ENCODE measurements around the gene MON1B.
"Not testable (repeated sequence)": the region's sequence is repeated elsewhere in the genome, so short reads cannot be mapped to it uniquely, and the experiment has no call there.

MON1B gene

GRCh38 chr16:77170805-77171204 lies 20.2 kb upstream of the MON1B start:
- Histone ChIP-seq H3K4me3 (ENCODE audit: low read length in 2 of 2) (no peak overlapping the region), H3K27ac (ENCODE audit: low read length) (no peak overlapping the region), H3K9me3 (ENCODE audit: control insufficient read depth in 2 of 2, low read length in 2 of 2) (no peaks in the 10 kb centered on the region), H3K36me3 (ENCODE audit: control insufficient read depth in 2 of 2, insufficient read depth in 2 of 2, low read length in 2 of 2) (no peaks in the 10 kb centered on the region), H3K9ac (ENCODE audit: low read length in 2 of 2) (no peak overlapping the region), H3K27me3 (ENCODE audit: control insufficient read depth in 1 of 2, insufficient read depth in 2 of 2, low read length in 2 of 2) (peaks cover 0 to 3% of the 10 kb centered on the region in 2 donors), H3K4me1 (ENCODE audit: control insufficient read depth, insufficient read depth, low read length) (no peaks in the 10 kb centered on the region)

DNA sequence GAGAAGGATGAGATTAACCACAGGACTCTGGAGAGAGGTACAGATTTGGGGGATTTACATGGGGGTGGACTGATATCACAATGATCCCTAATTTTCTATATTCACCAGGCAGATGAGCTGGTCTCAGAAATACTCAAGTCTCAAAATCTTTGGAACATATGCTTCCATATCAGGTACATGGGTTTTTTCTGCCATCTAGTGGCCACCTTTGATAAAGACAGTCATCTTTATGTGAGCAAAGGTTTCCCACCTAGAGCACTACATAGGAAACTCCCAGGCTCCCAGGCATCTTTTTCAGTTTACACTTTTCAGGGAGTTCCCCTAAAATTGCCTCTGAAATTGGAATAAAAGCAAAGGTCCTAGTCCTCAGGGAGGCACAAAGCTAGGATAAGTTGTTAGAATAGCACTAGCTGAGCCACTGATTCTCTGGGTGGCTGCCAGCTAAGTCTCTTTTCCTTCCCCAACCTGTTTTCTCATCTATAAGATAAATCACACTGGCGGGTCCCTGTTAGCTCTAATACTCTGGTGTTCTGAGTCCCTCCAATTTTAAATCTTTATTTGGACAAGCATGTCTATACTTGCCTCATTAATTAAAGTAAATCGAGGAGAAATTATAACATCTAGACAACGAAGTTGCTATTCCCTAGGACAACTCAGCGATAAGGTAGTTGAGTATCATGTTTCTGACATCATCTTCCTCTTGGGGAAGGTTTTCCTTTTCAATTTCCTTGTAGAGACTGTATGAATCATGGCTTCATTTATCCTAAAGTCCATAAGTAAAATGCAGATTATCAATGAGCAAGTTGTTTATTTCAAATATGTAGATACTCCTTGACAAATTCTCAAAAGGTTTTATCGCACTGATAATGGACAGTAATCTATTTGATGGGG lies 19.0 kb upstream of the MON1B start:
- H3K4me3 ChIP-seq (ENCODE audit: low read length in 2 of 2), result no peak overlapping the region
- no peak overlapping the region for H3K27ac ChIP-seq (ENCODE audit: low read length)
- no peaks in the 10 kb centered on the region for H3K36me3 ChIP-seq (ENCODE audit: control insufficient read depth in 2 of 2, insufficient read depth in 2 of 2, low read length in 2 of 2)
- H3K4me1 ChIP-seq (ENCODE audit: control insufficient read depth, insufficient read depth, low read length), result no peaks in the 10 kb centered on the region
- no peaks in the 10 kb centered on the region for H3K9me3 ChIP-seq (ENCODE audit: control insufficient read depth in 2 of 2, low read length in 2 of 2)
- H3K9ac ChIP-seq (ENCODE audit: low read length in 2 of 2), result no peak overlapping the region
- peaks cover 0 to 3% of the 10 kb centered on the region in 2 donors for H3K27me3 ChIP-seq (ENCODE audit: control insufficient read depth in 1 of 2, insufficient read depth in 2 of 2, low read length in 2 of 2)

DNA sequence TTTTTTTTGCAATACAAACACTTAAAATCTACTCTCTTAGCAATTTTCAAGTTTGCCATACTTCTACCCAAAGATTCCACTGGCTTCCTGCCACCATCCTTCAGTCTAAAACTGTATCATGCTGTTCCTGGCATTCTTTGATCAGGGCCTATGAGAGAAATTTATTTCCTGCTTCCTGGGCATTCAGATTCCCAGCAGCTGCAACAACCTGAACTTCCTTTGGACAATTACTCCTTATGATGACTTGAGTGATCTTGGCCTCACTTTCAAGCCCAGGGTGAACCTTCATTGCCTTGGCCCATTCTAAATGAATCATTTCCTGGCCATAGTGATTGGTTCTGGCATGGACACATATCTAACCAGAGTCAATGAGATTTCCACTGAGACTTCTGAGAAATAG lies 18.0 kb upstream of the MON1B start:
- Histone ChIP-seq H3K27me3 (ENCODE audit: control insufficient read depth in 1 of 2, insufficient read depth in 2 of 2, low read length in 2 of 2) (peaks cover 0 to 3% of the 10 kb centered on the region in 2 donors), H3K4me3 (ENCODE audit: low read length in 2 of 2) (no peak overlapping the region), H3K4me1 (ENCODE audit: control insufficient read depth, insufficient read depth, low read length) (no peaks in the 10 kb centered on the region), H3K9me3 (ENCODE audit: control insufficient read depth in 2 of 2, low read length in 2 of 2) (no peaks in the 10 kb centered on the region), H3K9ac (ENCODE audit: low read length in 2 of 2) (no peak overlapping the region), H3K27ac (ENCODE audit: low read length) (no peak overlapping the region), H3K36me3 (ENCODE audit: control insufficient read depth in 2 of 2, insufficient read depth in 2 of 2, low read length in 2 of 2) (no peaks in the 10 kb centered on the region)

DNA sequence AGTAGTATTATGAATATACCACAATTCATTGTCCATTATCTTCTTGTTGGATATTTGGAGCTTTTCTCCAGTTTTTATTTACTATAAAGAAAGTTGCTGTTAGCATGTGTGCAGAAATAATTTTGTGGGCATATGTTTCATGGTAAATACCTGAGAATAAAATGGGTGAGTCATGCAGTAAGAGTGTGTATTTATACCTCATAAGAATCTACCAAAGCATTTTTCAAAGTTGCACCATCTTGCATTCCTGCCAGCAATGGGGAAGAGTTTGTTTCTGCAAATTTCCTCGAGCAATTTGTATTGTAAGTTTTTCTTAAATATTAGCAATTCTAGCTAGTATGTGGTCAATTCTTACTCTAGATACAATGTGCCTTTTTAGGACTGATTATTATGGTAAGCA lies 7.9 kb upstream of the MON1B start:
- no peak overlapping the region for H3K9ac ChIP-seq (ENCODE audit: low read length in 2 of 2)
- no peak overlapping the region for H3K4me3 ChIP-seq (ENCODE audit: low read length in 2 of 2)
- H3K27ac ChIP-seq (ENCODE audit: low read length), result no peak overlapping the region
- H3K9me3 ChIP-seq (ENCODE audit: control insufficient read depth in 2 of 2, low read length in 2 of 2), result no peaks in the 10 kb centered on the region
- no peaks in the 10 kb centered on the region for H3K36me3 ChIP-seq (ENCODE audit: control insufficient read depth in 2 of 2, insufficient read depth in 2 of 2, low read length in 2 of 2)
- H3K4me1 ChIP-seq (ENCODE audit: control insufficient read depth, insufficient read depth, low read length), result no peaks in the 10 kb centered on the region
- H3K27me3 ChIP-seq (ENCODE audit: control insufficient read depth in 1 of 2, insufficient read depth in 2 of 2, low read length in 2 of 2), result no peaks in the 10 kb centered on the region

GRCh38 chr16:77186298-77186697 lies 4.7 kb upstream of the MON1B start:
- H3K27me3 ChIP-seq (ENCODE audit: control insufficient read depth in 1 of 2, insufficient read depth in 2 of 2, low read length in 2 of 2); H3K4me3 ChIP-seq (ENCODE audit: low read length in 2 of 2); H3K4me1 ChIP-seq (ENCODE audit: control insufficient read depth, insufficient read depth, low read length); H3K9ac ChIP-seq (ENCODE audit: low read length in 2 of 2); H3K27ac ChIP-seq (ENCODE audit: low read length); H3K9me3 ChIP-seq (ENCODE audit: control insufficient read depth in 2 of 2, low read length in 2 of 2); H3K36me3 ChIP-seq (ENCODE audit: control insufficient read depth in 2 of 2, insufficient read depth in 2 of 2, low read length in 2 of 2): not testable (repeated sequence)

- peaks cover 12 to 13% of the 10 kb centered on the region in 2 donors for H3K36me3 ChIP-seq (ENCODE audit: control insufficient read depth in 2 of 2, insufficient read depth in 2 of 2, low read length in 2 of 2)
- H3K4me1 ChIP-seq (ENCODE audit: control insufficient read depth, insufficient read depth, low read length), result peaks cover 8% of the 10 kb centered on the region
- peak overlapping the region; percentile 97 to 99 for H3K9ac ChIP-seq (ENCODE audit: low read length in 2 of 2)
- H3K4me3 ChIP-seq (ENCODE audit: low read length in 2 of 2), result peak overlapping the region; percentile 76 to 97
- no peaks in the 10 kb centered on the region for H3K27me3 ChIP-seq (ENCODE audit: control insufficient read depth in 1 of 2, insufficient read depth in 2 of 2, low read length in 2 of 2)
- peak overlapping the region; percentile 99 for H3K27ac ChIP-seq (ENCODE audit: low read length)
- H3K9me3 ChIP-seq (ENCODE audit: control insufficient read depth in 2 of 2, low read length in 2 of 2), result no peaks in the 10 kb centered on the region
Measured at GRCh38 chr16:77190190-77190477, 856 bp upstream of the MON1B start.

- Histone ChIP-seq H3K27ac (ENCODE audit: low read length) (peak overlapping the region; percentile 99), H3K36me3 (ENCODE audit: control insufficient read depth in 2 of 2, insufficient read depth in 2 of 2, low read length in 2 of 2) (peaks cover 19 to 21% of the 10 kb centered on the region in 2 donors), H3K4me3 (ENCODE audit: low read length in 2 of 2) (peak overlapping the region; percentile 77 to 97), H3K27me3 (ENCODE audit: control insufficient read depth in 1 of 2, insufficient read depth in 2 of 2, low read length in 2 of 2) (no peaks in the 10 kb centered on the region), H3K9me3 (ENCODE audit: control insufficient read depth in 2 of 2, low read length in 2 of 2) (no peaks in the 10 kb centered on the region), H3K4me1 (ENCODE audit: control insufficient read depth, insufficient read depth, low read length) (peaks cover 8% of the 10 kb centered on the region), H3K9ac (ENCODE audit: low read length in 2 of 2) (peak overlapping the region; percentile 97 to 99)
Measured at GRCh38 chr16:77191259-77191969, 424 bp downstream of the MON1B start.

DNA sequence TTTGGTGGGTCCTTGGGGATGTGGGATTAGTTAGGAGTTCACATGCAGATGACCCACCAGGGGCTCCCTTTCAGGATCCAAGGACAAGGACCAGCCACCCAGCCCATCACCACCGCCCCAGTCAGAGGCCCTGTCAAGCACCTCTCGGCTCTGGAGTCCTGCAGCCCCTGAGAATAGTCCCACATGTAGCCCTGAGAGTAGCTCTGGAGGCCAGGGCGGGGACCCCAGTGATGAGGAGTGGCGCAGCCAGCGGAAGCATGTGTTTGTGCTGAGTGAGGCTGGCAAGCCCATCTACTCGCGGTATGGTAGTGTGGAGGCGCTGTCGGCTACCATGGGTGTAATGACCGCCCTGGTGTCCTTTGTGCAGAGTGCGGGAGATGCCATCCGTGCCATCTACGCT lies 2.4 kb downstream of the MON1B start:
- no peaks in the 10 kb centered on the region for H3K27me3 ChIP-seq (ENCODE audit: control insufficient read depth in 1 of 2, insufficient read depth in 2 of 2, low read length in 2 of 2)
- peaks cover 28 to 30% of the 10 kb centered on the region in 2 donors for H3K36me3 ChIP-seq (ENCODE audit: control insufficient read depth in 2 of 2, insufficient read depth in 2 of 2, low read length in 2 of 2)
- no peak overlapping the region for H3K9ac ChIP-seq (ENCODE audit: low read length in 2 of 2)
- no peak overlapping the region for H3K4me3 ChIP-seq (ENCODE audit: low read length in 2 of 2)
- peaks cover 8% of the 10 kb centered on the region for H3K4me1 ChIP-seq (ENCODE audit: control insufficient read depth, insufficient read depth, low read length)
- H3K27ac ChIP-seq (ENCODE audit: low read length), result no peak overlapping the region
- no peaks in the 10 kb centered on the region for H3K9me3 ChIP-seq (ENCODE audit: control insufficient read depth in 2 of 2, low read length in 2 of 2)

DNA sequence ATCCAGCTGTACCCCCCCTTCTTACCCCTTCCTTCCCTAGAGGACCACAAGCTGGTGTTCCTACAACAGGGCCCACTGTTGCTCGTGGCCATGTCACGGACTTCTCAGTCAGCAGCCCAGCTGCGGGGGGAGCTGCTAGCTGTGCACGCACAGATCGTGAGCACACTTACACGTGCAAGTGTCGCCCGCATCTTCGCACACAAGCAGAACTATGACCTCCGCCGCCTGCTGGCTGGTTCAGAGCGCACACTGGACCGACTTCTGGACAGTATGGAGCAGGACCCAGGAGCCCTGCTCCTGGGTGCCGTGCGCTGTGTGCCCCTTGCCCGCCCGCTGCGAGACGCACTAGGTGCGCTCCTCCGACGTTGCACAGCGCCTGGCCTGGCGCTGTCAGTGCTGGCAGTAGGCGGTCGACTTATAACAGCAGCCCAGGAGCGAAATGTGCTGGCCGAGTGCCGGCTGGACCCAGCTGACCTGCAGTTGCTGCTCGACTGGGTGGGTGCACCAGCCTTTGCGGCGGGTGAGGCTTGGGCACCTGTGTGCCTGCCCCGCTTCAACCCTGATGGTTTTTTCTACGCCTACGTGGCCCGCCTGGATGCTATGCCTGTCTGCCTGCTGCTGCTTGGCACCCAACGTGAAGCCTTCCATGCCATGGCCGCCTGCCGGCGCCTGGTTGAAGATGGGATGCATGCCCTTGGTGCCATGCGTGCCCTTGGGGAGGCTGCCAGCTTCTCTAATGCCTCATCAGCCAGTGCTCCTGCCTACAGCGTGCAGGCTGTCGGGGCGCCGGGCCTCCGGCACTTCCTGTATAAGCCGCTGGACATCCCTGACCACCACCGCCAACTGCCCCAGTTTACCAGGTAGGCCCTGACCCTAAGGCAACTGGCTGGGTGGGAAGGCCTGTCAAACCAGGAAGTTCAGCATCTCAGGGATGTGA lies 3.6 kb downstream of the MON1B start:
- H3K9ac ChIP-seq (ENCODE audit: low read length in 2 of 2), result no peak overlapping the region
- H3K27me3 ChIP-seq (ENCODE audit: control insufficient read depth in 1 of 2, insufficient read depth in 2 of 2, low read length in 2 of 2), result no peaks in the 10 kb centered on the region
- H3K27ac ChIP-seq (ENCODE audit: low read length), result no peak overlapping the region
- no peaks in the 10 kb centered on the region for H3K9me3 ChIP-seq (ENCODE audit: control insufficient read depth in 2 of 2, low read length in 2 of 2)
- peaks cover 36 to 37% of the 10 kb centered on the region in 2 donors for H3K36me3 ChIP-seq (ENCODE audit: control insufficient read depth in 2 of 2, insufficient read depth in 2 of 2, low read length in 2 of 2)
- no peak overlapping the region for H3K4me3 ChIP-seq (ENCODE audit: low read length in 2 of 2)
- peaks cover 8% of the 10 kb centered on the region for H3K4me1 ChIP-seq (ENCODE audit: control insufficient read depth, insufficient read depth, low read length)

GRCh38 chr16:77195411-77195810 lies 4.4 kb downstream of the MON1B start:
- no peak overlapping the region for H3K9ac ChIP-seq (ENCODE audit: low read length in 2 of 2)
- H3K9me3 ChIP-seq (ENCODE audit: control insufficient read depth in 2 of 2, low read length in 2 of 2), result no peaks in the 10 kb centered on the region
- no peak overlapping the region for H3K27ac ChIP-seq (ENCODE audit: low read length)
- peaks cover 36 to 40% of the 10 kb centered on the region in 2 donors for H3K36me3 ChIP-seq (ENCODE audit: control insufficient read depth in 2 of 2, insufficient read depth in 2 of 2, low read length in 2 of 2)
- H3K27me3 ChIP-seq (ENCODE audit: control insufficient read depth in 1 of 2, insufficient read depth in 2 of 2, low read length in 2 of 2), result no peaks in the 10 kb centered on the region
- H3K4me3 ChIP-seq (ENCODE audit: low read length in 2 of 2), result no peak overlapping the region
- peaks cover 3% of the 10 kb centered on the region for H3K4me1 ChIP-seq (ENCODE audit: control insufficient read depth, insufficient read depth, low read length)
